Measurements from ENCODE around the gene CTSC.
"Not testable (repeated sequence)": the region's sequence is repeated elsewhere in the genome, so short reads cannot be mapped to it uniquely, and the experiment has no call there.

The CTSC gene

GRCh38 chr11:88277349-88277915 is 60.1 kb downstream of the CTSC start:
- no peak for DNase-seq

DNA sequence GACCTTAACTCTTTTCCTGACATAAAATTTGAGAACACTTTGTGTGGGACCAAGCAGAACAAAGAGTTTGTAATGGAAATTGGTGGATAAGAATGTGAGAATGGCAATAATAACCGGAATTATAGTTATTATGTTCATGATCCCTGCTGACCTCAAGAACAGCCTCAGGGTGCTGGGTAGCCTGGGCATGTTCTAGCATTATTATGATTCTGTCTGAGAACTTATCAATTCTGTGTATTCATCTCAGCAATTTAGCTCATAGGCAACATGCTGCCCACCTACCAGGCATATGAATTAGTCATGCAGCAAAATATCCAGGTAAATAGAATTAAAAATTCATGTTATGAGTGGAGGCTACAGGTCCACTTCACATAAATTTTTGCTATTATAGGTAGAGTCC is 61.9 kb downstream of the CTSC start:
- DNase-seq, result no peak

- no peak for DNase-seq
Measured at GRCh38 chr11:88266919-88267318, 70.6 kb downstream of the CTSC start.

GRCh38 chr11:88266157-88266556 is 71.4 kb downstream of the CTSC start:
- no peak for DNase-seq

DNA sequence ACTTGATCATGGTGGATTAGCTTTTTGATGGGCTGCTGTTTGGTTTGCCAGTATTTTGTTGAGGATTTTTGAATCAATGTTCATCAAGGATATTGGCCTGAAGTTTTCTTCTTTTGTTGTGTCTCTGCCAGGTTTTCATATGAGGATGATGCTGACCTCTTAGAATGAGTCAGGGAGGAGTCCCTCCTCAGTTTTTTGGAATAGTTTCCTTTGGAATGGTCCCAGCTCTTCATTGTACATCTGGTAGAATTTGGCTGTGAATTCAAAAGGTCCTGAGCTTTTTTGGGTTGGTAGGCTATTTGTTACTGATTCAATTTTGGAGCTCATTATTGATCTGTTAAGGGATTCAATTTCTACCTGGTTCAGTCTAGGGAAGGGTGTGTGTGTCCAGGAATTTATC is 78.1 kb downstream of the CTSC start:
- DNase-seq, result no peak

DNA sequence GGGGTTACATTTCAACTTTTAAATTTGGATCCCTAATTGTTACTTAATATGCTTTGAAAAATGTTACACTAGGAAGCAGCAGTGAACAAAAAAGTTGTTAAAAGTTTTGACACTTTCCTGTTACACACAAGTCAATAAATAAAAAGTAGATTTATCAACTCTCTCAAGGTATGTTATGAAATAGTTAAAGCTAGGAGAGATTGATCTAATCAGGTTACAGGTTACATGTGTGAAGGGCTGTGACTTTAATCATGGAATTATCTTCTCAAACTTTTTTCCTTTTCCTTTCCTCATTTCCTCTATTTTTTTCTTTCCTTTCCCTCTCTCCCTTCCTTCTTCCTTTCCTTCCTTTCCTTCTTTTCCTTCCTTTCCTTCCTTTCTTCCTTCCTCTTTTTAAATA is 85.3 kb downstream of the CTSC start:
- DNase-seq, result no peak

DNA sequence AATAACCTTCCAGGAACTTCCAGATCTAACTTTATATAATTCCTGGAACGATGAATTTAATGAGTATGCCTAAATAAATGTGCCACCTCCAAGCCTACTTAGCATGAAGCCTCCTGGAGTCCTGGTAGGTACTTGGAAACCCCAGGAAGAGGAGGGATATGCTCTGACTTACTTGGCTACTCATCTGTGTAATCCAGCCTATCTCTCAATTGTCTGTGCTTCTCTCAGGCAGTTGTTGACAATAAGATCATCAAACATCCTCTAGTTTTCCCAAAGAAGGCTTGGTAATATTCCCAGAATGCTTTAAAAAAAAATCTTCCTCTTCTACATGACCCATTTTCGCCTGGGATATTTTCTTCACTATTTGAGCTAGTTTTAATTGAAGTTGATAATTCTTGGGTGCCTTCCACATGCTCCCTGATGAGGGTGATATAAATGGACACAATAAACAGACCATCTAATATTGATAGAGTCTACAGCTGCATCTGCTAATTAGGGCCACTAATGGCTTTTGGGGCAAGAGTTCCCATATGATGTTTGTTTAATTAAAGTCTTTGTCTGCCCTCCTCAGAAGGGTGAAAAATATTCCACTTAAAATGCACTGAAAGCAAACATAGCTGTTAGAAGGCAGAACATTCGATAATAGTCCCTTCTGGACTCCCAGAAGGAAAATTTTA is 86.8 kb downstream of the CTSC start:
- DNase-seq, result no peak

GRCh38 chr11:88249706-88250105 is 87.8 kb downstream of the CTSC start:
- no peak for DNase-seq

DNA sequence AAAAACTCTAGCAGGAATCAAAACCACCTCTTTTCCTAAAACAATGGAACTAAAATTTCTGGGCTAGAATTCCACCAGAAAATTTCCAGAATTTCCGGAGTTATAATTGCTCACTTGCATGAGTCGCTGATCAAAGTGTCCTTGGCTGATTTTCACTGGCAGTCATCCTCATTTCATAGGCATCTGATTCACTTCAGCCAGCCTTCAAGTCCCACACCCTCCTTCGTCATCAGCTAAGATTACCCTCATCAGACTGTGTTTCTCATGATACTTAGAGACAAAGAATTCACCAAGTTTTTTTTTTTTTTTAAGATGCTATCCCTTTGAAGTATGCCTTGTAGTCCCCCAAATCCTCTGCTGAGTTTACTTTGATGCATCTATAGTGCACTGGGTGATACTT is 90.8 kb downstream of the CTSC start:
- DNase-seq, result no peak

GRCh38 chr11:88245576-88245975 is 92.0 kb downstream of the CTSC start:
- DNase-seq, result not testable (repeated sequence)

Measured in NCI-H774 (cell line).